IMR-90 (cell line): ENCODE data around the gene MRPL10. TPM values are rescaled to one million over a fixed set of nuclear protein-coding genes. Genes with fewer than 3 reads are reported as not detected.

Experiments used
- ATAC-seq: fragments of 200-7000 bp; cut with Tn5 transposase; 2 replicates; pipeline ENCODE4 v1.9.1; 2020; ENCODE audit warnings: low read depth, mild to moderate bottlenecking, moderate library complexity
- BruUV-seq: library from RNA; stranded (reverse); fragments of 400-500 nt; replicated peaks from 2 replicates; lab custom pipeline; 2021; lab: Mats Ljungman, UMichigan
- CTCF ChIA-PET: fragments of 300-600 bp; formaldehyde crosslinking; extraction: SDS; loops from one replicate; lab custom pipeline; 2021; ENCODE audit warnings: antibody characterized with exemption; lab: Yijun Ruan, JAX
- POLR2A ChIA-PET: fragments of 300-600 bp; sonication (Branson Sonifier 250); formaldehyde crosslinking; loops from one replicate; lab custom pipeline; 2022; ENCODE audit warnings: antibody characterized with exemption; ENCODE audit not compliant: unreplicated experiment; lab: Charles Lee
- DNase-seq: peaks from one replicate; pipeline ENCODE4 v3.0.0; 2013
- H2AFZ ChIP-seq: replicated peaks from 2 replicates; pipeline ENCODE3; 2013; ENCODE audit warnings: low read length, mild to moderate bottlenecking; ENCODE audit not compliant: poor library complexity
- H2AK5ac ChIP-seq: 2 replicates; pipeline ENCODE4 v1.6.1; 2013; ENCODE audit warnings: low read depth, low read length, inconsistent platforms
- H2AK9ac ChIP-seq: replicated peaks from 2 replicates; pipeline ENCODE3; 2013; ENCODE audit warnings: mild to moderate bottlenecking, low read depth, low read length, moderate library complexity; ENCODE audit not compliant: poor library complexity
- H2BK120ac ChIP-seq: 2 replicates; pipeline ENCODE4 v1.6.1; 2013; ENCODE audit warnings: low read depth, low read length, inconsistent platforms
- H2BK15ac ChIP-seq: 3 replicates; pipeline ENCODE4 v1.6.1; 2013; ENCODE audit warnings: low read depth, low read length, inconsistent platforms
- H2BK20ac ChIP-seq: 2 replicates; pipeline ENCODE4 v1.6.1; 2013; ENCODE audit warnings: low read depth, mild to moderate bottlenecking, inconsistent platforms, low read length, moderate library complexity
- H2BK5ac ChIP-seq: 2 replicates; pipeline ENCODE4 v1.6.1; 2013; ENCODE audit warnings: mild to moderate bottlenecking, low read depth, low read length, inconsistent platforms; ENCODE audit not compliant: poor library complexity, severe bottlenecking
- H3K14ac ChIP-seq: replicated peaks from 2 replicates; pipeline ENCODE4 v1.6.1; 2013; ENCODE audit warnings: low read depth, low read length, inconsistent platforms
- H3K18ac ChIP-seq: 2 replicates; pipeline ENCODE4 v1.6.1; 2013; ENCODE audit warnings: low read depth, low read length, control low read depth
- H3K23ac ChIP-seq: 2 replicates; pipeline ENCODE4 v1.6.1; 2013; ENCODE audit warnings: low read depth, low read length, inconsistent platforms
- H3K27ac ChIP-seq: 2 replicates; pipeline ENCODE4 v1.5.1; 2013; ENCODE audit warnings: mild to moderate bottlenecking, control low read depth, low read length; ENCODE audit not compliant: insufficient read depth
- H3K27me3 ChIP-seq: 2 replicates; pipeline ENCODE4 v1.6.1; 2013; ENCODE audit warnings: low read length; ENCODE audit not compliant: control insufficient read depth, insufficient read depth
- H3K36me3 ChIP-seq: 2 replicates; pipeline ENCODE4 v1.6.1; 2013; ENCODE audit warnings: low read length, mixed read lengths; ENCODE audit not compliant: control insufficient read depth, insufficient read depth
- H3K4ac ChIP-seq: 2 replicates; pipeline ENCODE4 v1.6.1; 2013; ENCODE audit warnings: low read depth, low read length, inconsistent platforms
- H3K4me1 ChIP-seq: 2 replicates; pipeline ENCODE4 v1.6.1; 2013; ENCODE audit warnings: low read length, mixed read lengths; ENCODE audit not compliant: control insufficient read depth, insufficient read depth
- H3K4me2 ChIP-seq: 2 replicates; pipeline ENCODE4 v1.6.1; 2013; ENCODE audit warnings: low read depth, mild to moderate bottlenecking, control low read depth, low read length, moderate library complexity
- H3K4me3 ChIP-seq: 2 replicates; pipeline ENCODE4 v1.5.1; 2013; ENCODE audit warnings: low read depth, mild to moderate bottlenecking, control low read depth, low read length, moderate library complexity; ENCODE audit not compliant: insufficient read depth
- H3K56ac ChIP-seq: 2 replicates; pipeline ENCODE4 v1.6.1; 2013; ENCODE audit warnings: low read length, inconsistent platforms; ENCODE audit not compliant: insufficient read depth; ENCODE audit errors: extremely low read depth
- H3K79me1 ChIP-seq, 2 experiments: 2 replicates each; pipeline ENCODE4 v1.6.1; 2013; ENCODE audit warnings: low read length in 2 of 2, inconsistent platforms in 1 of 2, low read depth in 1 of 2
- H3K9ac ChIP-seq: 2 replicates; pipeline ENCODE4 v1.6.1; 2013; ENCODE audit warnings: low read depth, low read length, control low read depth
- H3K9me1 ChIP-seq: 2 replicates; pipeline ENCODE4 v1.6.1; 2013; ENCODE audit warnings: low read length, inconsistent platforms; ENCODE audit not compliant: insufficient read depth
- H3K9me3 ChIP-seq: 2 replicates; pipeline ENCODE4 v1.6.1; 2013; ENCODE audit warnings: low read length; ENCODE audit not compliant: control insufficient read depth, insufficient read depth
- H4K20me1 ChIP-seq: 2 replicates; pipeline ENCODE4 v1.6.1; 2013; ENCODE audit warnings: low read length, inconsistent platforms; ENCODE audit not compliant: insufficient read depth
- H4K5ac ChIP-seq: 2 replicates; pipeline ENCODE4 v1.6.1; 2013; ENCODE audit warnings: mild to moderate bottlenecking, low read depth, low read length, control low read depth
- H4K8ac ChIP-seq, 2 experiments: 2 replicates each; pipeline ENCODE4 v1.6.1; 2013; ENCODE audit warnings: low read depth in 2 of 2, low read length in 2 of 2, control low read depth in 1 of 2, inconsistent platforms in 1 of 2
- H4K91ac ChIP-seq: 2 replicates; pipeline ENCODE4 v1.6.1; 2013; ENCODE audit warnings: low read depth, low read length, inconsistent platforms; ENCODE audit not compliant: insufficient read depth
- MAZ ChIP-seq: IDR thresholded peaks from 2 replicates; pipeline ENCODE4 v1.6.1; 2012; ENCODE audit warnings: low read depth, mild to moderate bottlenecking, low read length, improper control_type of control experiment, moderate library complexity, borderline replicate concordance
- MXI1 ChIP-seq: IDR thresholded peaks from 2 replicates; pipeline ENCODE4 v1.6.1; 2012; ENCODE audit warnings: low read depth, mild to moderate bottlenecking, low read length, moderate library complexity, borderline replicate concordance
- RCOR1 ChIP-seq: IDR thresholded peaks from 2 replicates; pipeline ENCODE4 v1.6.1; 2012; ENCODE audit warnings: mild to moderate bottlenecking, low read length, improper control_type of control experiment; ENCODE audit not compliant: insufficient replicate concordance
- RFX5 ChIP-seq: IDR thresholded peaks from 2 replicates; pipeline ENCODE4 v1.8.0; 2012; ENCODE audit warnings: low read depth, mild to moderate bottlenecking, low read length, moderate library complexity
- WGBS, 2 experiments: methylation state at CpG; one replicate each; pipeline versions ENCODE4 v1.1.5 to v1.1.7; 2013; ENCODE audit warnings: missing lambda C conversion rate in 2 of 2; ENCODE audit not compliant: insufficient read length in 1 of 2; ENCODE audit errors: extremely low coverage in 2 of 2; 5-methylcytosine and 5-hydroxymethylcytosine counted together
- dilution Hi-C: fragments of 300-500 bp; cut with HindIII; formaldehyde crosslinking; loops from one replicate; pipeline ENCODE4 v1.14.3; 2018; ENCODE audit warnings: low sequenced_read_pairs; ENCODE audit not compliant: unreplicated experiment
- in situ Hi-C: fragments of 300-500 bp; cut with MboI; formaldehyde crosslinking; loops from 3 replicates; pipeline ENCODE4 v1.14.3; 2019; ENCODE audit warnings: low sequenced_read_pairs, inconsistent platforms, mixed read lengths
- intact Hi-C: fragments of 100-400 bp; cut with micrococcal nuclease; formaldehyde crosslinking; loops from 2 replicates; pipeline ENCODE4 v1.10.0; 2022
- polyA plus RNA-seq, 3 experiments: library from polyadenylated mRNA; depleted of rRNA; stranded (reverse); fragments of >200 nt; gene quantifications; 2 replicates each; pipeline ENCODE4 v1.2.3, GENCODE V29; 2012; ENCODE audit warnings: low replicate concordance in 1 of 3
- total RNA-seq: library from RNA; depleted of rRNA; stranded (reverse); fragments of >200 nt; gene quantifications from 2 replicates; pipeline ENCODE4 v1.2.3, GENCODE V29; 2012
- TF ChIP-seq, protein P1 (sequence below): fragments of 150-350 bp; IDR thresholded peaks from 2 replicates; pipeline ENCODE4 v1.6.1; 2016; ENCODE audit warnings: low read depth, mild to moderate bottlenecking, low read length, moderate library complexity, borderline replicate concordance

Gene MRPL10
- total and polyA plus RNA-seq, 2 of the 4 experiments (the other 2 are of a cell fraction) = 32.3 to 61.8 TPM

DNA sequence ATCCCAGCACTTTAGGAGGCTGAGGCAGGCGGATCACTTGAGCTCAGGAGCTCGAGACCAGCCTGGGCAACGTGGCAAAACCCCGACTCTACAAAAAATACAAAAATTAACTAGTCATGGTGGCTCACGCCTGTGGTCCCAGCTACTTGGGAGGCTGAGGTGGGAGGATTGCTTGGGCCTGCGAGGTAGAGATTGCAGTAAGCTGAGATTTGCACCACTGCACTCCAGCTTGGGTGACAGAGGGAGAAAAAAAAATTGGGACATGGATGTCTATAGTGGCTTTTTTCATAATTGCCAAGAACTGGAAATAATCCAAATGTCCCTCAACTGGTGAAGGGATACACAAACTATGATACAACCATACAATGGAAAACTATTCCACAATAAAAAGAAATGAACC is 38.4 kb downstream of the MRPL10 start:
- ATAC-seq (no peak), DNase-seq (no peak)
- Histone ChIP-seq H2AFZ (no peak overlapping the region), H2AK5ac (no peak overlapping the region), H4K91ac (no peak overlapping the region), H4K5ac (no peak overlapping the region), H2BK120ac (no peak overlapping the region), H3K4me2 (no peak overlapping the region), H3K4ac (no peak overlapping the region), H3K18ac (no peak overlapping the region), H3K27ac (no peak overlapping the region), H3K4me1 (no peaks in the 10 kb centered on the region), H3K56ac (no peak overlapping the region), H3K9ac (no peak overlapping the region), H3K36me3 (no peaks in the 10 kb centered on the region), H3K9me3 (no peaks in the 10 kb centered on the region), H3K14ac (no peak overlapping the region), H2BK5ac (no peak overlapping the region), H3K79me1 (no peaks in the 10 kb centered on the region), H3K27me3 (peaks cover 52% of the 10 kb centered on the region), H2AK9ac (no peak overlapping the region), H3K9me1 (no peaks in the 10 kb centered on the region), H4K20me1 (no peaks in the 10 kb centered on the region), H4K8ac (no peak overlapping the region), H3K4me3 (no peak overlapping the region), H2BK15ac (no peak overlapping the region), H2BK20ac (no peak overlapping the region), H3K23ac (no peak overlapping the region)
- dilution Hi-C loops = no loop called here
- intact Hi-C loops = no loop called here
- no TSS peak for BruUV-seq
- WGBS, 2 experiments = no CpG with 5 or more reads among the region's 6 CpGs
- POLR2A ChIA-PET = no interaction called here
- in situ Hi-C loops = no loop called here
- CTCF ChIA-PET = no interaction called here
- TF ChIP-seq, protein P1, sequence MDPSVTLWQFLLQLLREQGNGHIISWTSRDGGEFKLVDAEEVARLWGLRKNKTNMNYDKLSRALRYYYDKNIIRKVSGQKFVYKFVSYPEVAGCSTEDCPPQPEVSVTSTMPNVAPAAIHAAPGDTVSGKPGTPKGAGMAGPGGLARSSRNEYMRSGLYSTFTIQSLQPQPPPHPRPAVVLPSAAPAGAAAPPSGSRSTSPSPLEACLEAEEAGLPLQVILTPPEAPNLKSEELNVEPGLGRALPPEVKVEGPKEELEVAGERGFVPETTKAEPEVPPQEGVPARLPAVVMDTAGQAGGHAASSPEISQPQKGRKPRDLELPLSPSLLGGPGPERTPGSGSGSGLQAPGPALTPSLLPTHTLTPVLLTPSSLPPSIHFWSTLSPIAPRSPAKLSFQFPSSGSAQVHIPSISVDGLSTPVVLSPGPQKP = no peak
- TF ChIP-seq RCOR1 (no peak), RFX5 (no peak), MXI1 (no peak), MAZ (no peak)
